Activated T-cell treated with anti-CD3 and anti-CD28 coated beads, Interleukin-2, amount 50 U/mL, for 1 hour (primary cell): Measurements from ENCODE around the gene TBC1D3I.
"Not testable (repeated sequence)": the region's sequence is repeated elsewhere in the genome, so short reads cannot be mapped to it uniquely, and the experiment has no call there.

Experiments used
- DNase-seq: peaks from one replicate; pipeline ENCODE4 v3.0.0-alpha.2; 2020

TBC1D3I gene

DNA sequence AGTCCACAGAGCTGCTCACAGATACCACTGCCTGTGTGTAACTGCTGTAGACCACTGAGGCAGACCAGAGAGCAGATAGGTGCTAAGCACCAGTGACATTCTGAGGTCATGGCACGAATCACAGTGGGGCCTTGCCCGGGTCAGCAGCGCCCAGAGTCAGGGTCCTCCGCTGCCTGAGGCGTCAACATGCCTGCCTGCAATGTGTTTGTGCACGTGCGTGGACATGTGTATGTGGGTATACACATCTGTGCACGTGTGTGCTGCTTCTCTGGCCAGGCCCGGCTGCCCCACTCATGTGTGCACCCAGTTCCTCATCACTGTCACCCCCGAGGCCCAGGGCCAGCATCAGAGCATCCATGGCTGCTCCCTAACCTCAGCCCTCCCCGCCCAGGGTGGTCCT, at the start of gene TBC1D3I:
Gene TBC1D3I (minus strand): TSS at position 101 of the 400 bp plus-strand sequence. CDS start 1,585 bp downstream, outside the sequence.
- not testable (repeated sequence) for DNase-seq

DNA sequence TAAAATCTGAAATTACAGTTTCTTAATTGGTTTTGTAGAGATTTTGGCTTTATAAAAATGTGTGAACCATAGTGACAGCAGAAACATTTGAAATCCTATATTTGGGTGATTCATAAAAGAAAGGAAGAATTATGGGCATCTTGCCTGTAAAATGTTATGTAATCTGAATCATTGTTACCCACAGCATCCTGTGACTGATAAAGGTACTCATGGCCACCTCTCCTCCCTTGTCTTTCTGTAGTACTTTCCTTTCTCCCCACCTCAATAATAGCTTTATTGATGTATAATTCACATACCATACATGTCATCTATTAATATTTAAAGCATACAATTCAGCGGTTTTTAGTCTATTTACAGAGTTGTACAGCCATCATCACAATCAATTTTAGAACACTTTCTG, 30.8 kb upstream of the TBC1D3I start:
- DNase-seq, result not testable (repeated sequence)

- DNase-seq, result not testable (repeated sequence)
Observed at GRCh38 chr17:36289965-36290612, 25.7 kb upstream of the TBC1D3I start.

- not testable (repeated sequence) for DNase-seq
Observed at GRCh38 chr17:36284219-36284618, 19.8 kb upstream of the TBC1D3I start.

- not testable (repeated sequence) for DNase-seq
Observed at GRCh38 chr17:36283256-36283655, 18.9 kb upstream of the TBC1D3I start.

- DNase-seq, result not testable (repeated sequence)
Observed at GRCh38 chr17:36242046-36242445, 22.3 kb downstream of the TBC1D3I start.

GRCh38 chr17:36229644-36230043, 34.7 kb downstream of the TBC1D3I start:
- not testable (repeated sequence) for DNase-seq

DNA sequence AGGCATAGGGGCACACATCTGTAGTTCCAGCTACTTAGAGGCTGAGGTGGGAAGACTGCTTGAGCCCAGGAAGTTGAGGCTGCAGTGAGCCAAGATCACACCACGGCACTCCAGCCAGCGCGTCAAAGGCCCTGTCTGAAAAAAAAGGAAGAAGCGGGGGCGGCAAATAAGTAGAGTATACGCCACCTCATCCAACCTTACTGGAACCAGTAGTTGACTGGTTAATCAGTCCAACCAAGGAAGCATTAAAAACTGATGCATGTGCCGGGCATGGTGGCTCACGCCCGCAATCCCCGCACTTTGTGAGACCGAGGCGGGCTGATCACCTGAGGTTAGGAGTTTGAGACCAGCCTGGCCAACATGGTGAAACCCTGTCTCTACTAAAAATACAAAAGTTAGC, 41.4 kb downstream of the TBC1D3I start:
- not testable (repeated sequence) for DNase-seq

GRCh38 chr17:36221581-36222100, 42.7 kb downstream of the TBC1D3I start:
- not testable (repeated sequence) for DNase-seq

- not testable (repeated sequence) for DNase-seq
Observed at GRCh38 chr17:36220737-36221580, 43.4 kb downstream of the TBC1D3I start.

DNA sequence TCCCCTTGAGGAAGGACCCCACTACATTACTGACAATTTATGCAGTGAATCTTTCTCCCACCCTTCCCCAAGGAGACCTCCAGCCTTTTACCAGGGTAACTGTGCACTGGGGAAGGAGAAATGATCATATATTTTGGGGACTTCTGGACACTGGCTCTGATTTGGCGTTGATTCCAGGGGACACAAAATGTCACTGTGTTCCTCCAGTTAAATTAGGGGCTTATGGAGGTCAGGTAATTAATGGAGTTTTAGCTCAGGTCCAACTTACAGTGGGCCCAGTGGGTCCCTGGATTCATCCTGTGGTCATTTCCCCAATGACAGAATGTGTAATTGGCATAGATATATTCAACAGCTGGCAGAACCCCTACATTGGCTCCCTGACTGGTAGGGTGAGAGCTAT, 44.8 kb downstream of the TBC1D3I start:
- not testable (repeated sequence) for DNase-seq

GRCh38 chr17:36215406-36216308, 48.7 kb downstream of the TBC1D3I start:
- not testable (repeated sequence) for DNase-seq

DNA sequence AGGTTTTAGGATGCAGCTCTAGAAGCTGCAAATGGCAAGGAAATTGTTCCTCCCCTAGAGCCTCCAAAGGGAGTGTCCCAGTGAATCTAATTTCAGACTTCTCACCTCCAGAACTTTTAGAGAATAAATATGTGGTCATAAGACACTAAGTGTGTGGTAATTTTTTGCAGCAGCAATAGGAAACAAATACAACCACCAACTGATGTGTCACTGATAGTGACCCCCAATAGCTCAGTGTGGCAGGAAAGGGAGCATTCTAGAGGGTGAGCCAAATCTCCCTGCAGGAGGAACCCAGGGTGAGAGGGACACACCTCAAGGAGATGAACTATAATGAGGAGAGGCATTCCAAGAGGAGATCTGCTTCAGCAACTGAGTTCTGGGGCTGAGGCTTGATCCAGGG, 49.5 kb downstream of the TBC1D3I start:
- no peak for DNase-seq

DNA sequence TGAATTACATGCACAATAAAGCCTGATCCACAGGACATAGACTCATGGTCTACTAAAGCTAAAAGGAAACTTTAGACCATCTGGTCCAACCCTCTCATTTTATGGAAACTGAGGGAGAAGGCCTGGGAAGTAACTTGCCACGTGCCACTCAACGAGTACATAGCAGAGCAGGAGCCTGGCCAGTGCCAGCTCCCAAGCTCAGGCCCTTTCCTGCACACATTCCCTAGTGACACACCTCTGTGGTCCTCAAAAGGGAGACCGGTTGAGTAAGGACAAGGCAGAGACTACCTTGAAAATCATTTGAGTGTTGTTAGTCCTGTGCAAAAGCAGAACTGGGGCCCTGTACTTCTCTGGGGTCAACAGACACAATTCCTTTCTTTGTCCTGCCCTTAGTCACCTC, 50.7 kb downstream of the TBC1D3I start:
- DNase-seq, result no peak

DNA sequence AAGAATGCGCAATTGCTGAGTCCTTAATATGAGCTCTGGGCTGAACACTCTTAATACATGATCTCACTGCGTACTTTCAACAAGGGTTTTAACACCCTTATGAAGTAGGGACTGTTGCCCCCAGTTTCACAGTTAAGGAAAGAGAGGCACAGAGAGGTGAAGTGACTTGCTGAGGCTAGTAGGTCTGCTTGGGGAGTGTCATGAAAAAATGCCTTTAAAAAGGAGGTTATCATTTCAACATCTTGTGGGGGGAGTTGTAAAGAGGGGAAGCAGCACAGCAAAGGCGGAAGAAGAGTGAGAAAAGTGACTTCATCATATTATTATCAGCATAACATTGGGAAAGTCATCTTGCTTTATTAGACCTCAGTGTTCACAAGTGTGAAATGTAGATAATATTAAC, 51.4 kb downstream of the TBC1D3I start:
- DNase-seq, result no peak

DNA sequence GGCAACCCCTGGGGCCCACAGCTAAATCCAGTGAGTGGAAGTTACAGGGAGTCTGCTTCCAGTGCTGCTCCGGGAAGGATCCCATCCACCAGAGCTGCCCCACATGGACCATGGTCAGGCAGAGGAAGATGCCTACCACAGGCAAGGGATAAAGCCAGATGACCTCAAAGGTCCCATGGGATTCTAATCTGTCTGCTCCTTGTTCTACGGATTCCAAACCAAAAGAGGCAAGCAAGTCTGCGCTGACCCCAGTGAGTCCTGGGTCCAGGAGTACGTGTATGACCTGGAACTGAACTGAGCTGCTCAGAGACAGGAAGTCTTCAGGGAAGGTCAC, 52.1 kb downstream of the TBC1D3I start:
- no peak for DNase-seq

DNA sequence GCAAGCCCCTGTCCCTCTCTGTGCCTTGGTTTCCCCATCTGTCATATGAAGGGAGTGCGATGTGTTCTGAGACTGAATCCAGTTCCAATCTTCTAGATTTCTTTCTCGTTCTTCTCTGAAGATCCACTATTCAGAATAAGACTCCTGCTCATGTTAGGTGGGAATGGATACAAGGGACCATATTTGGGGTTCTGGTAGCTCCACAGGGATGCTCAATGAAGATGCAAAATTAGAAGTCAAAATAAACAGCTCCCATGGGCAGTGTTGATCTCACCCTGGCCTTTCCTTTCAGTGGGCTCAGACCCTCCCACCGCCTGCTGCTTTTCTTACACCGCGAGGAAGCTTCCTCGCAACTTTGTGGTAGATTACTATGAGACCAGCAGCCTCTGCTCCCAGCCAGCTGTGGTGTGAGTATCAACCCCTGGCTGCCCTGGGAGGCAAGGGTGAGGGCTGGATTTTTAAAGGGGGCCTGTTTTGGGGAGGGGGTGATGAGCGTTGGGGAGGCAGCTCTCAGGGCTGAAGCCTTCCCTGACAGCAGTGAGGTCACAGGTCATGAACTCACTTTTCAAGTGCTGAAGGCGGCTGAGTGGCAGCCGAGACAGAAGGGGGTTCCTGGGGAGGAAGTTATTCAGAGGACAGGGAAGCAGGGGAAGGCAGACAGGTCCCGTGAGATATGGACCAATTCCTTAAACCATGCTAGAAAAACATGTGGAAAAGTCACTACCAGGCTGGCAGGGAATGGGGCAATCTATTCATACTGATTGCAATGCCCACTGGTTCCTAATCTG, 52.7 kb downstream of the TBC1D3I start:
- DNase-seq, result not testable (repeated sequence)

- DNase-seq, result not testable (repeated sequence)
Observed at GRCh38 chr17:36210439-36211211, 53.7 kb downstream of the TBC1D3I start, which contains the start of gene CCL4L2. TSS of gene CCL4L2 (plus strand) at chr17:36211063.

DNA sequence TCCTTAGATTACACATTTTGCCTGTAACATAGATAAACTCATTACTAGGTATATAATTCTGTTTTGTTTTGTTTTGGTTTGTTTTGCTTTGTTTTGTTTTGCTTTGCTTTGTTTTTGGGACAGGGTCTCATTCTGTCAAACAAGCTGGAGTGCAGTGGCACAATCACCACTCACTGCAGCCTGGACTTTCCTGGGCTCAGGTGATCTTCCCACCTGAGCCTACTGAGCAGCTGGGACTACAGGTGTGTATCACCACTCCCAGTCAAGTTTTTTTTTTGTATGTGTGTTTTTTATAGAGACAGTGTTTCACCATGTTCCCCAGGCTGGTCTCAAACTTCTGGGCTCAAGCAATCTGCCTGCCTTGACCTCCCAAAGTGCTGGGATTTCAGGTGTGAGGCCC, 54.8 kb downstream of the TBC1D3I start:
- no peak for DNase-seq

- DNase-seq, result not testable (repeated sequence)
Observed at GRCh38 chr17:36207383-36207782, 57.0 kb downstream of the TBC1D3I start.

GRCh38 chr17:36206486-36206821, 57.9 kb downstream of the TBC1D3I start:
- DNase-seq, result not testable (repeated sequence)
